GM23338 (cell line): ENCODE results near the gene AP3S1. TPM values are rescaled to one million over a fixed set of nuclear protein-coding genes. Genes with fewer than 3 reads are reported as not detected.

Experiments
- ATAC-seq: fragments of 200-7000 bp; cut with Tn5 transposase; 3 replicates; pipeline ENCODE4 v1.9.1; 2020
- DNase-seq: peaks from one replicate; pipeline ENCODE4 v3.0.0-alpha.2; 2015; ENCODE audit warnings: low spot score
- H2AFZ ChIP-seq: fragments of 200-600 bp; sonication (generic); 2 replicates; pipeline ENCODE4 v1.8.0; 2016; ENCODE audit warnings: antibody characterized with exemption, mild to moderate bottlenecking, moderate library complexity
- H3F3A ChIP-seq: fragments of 200-600 bp; sonication (generic); replicated peaks from 2 replicates; pipeline ENCODE4 v1.8.0; 2017; ENCODE audit warnings: antibody characterized with exemption, mixed run types, low read depth
- H3K27ac ChIP-seq: fragments of 200-600 bp; sonication (generic); 2 replicates; pipeline ENCODE4 v1.6.1; 2016; ENCODE audit warnings: low read depth
- H3K27me3 ChIP-seq: fragments of 200-600 bp; sonication (generic); 2 replicates; pipeline ENCODE4 v1.8.0; 2016; ENCODE audit warnings: mild to moderate bottlenecking, mixed run types, moderate library complexity; ENCODE audit not compliant: insufficient read depth
- H3K36me3 ChIP-seq: fragments of 200-600 bp; sonication (generic); 2 replicates; pipeline ENCODE4 v1.8.0; 2016; ENCODE audit warnings: mild to moderate bottlenecking; ENCODE audit not compliant: insufficient read depth
- H3K4me1 ChIP-seq: fragments of 200-600 bp; sonication (generic); 2 replicates; pipeline ENCODE4 v1.8.0; 2016; ENCODE audit warnings: mild to moderate bottlenecking, moderate library complexity; ENCODE audit not compliant: insufficient read depth
- H3K4me2 ChIP-seq: fragments of 200-600 bp; sonication (generic); 2 replicates; pipeline ENCODE4 v1.7.1; 2017; ENCODE audit warnings: mixed run types
- H3K4me3 ChIP-seq: fragments of 200-600 bp; sonication (generic); 2 replicates; pipeline ENCODE4 v1.6.1; 2016; ENCODE audit warnings: mixed run types
- H3K79me2 ChIP-seq: fragments of 200-600 bp; sonication (generic); replicated peaks from 2 replicates; pipeline ENCODE4 v1.8.0; 2017; ENCODE audit warnings: mild to moderate bottlenecking; ENCODE audit not compliant: insufficient read depth
- H3K9me2 ChIP-seq: fragments of 200-600 bp; sonication (generic); 2 replicates; pipeline ENCODE4 v1.8.0; 2017; ENCODE audit not compliant: insufficient read depth
- H4K20me1 ChIP-seq: fragments of 200-600 bp; sonication (generic); replicated peaks from 2 replicates; pipeline ENCODE4 v1.8.0; 2017; ENCODE audit warnings: mild to moderate bottlenecking; ENCODE audit not compliant: insufficient read depth
- H3K27ac Mint-ChIP-seq: 2 replicates; pipeline ENCODE4 v1.8.0; 2020; ENCODE audit warnings: inconsistent platforms, mild to moderate bottlenecking, moderate library complexity, mixed read lengths
- H3K27me3 Mint-ChIP-seq: 3 replicates; pipeline ENCODE4 v1.8.0; 2022; ENCODE audit warnings: low read depth, mild to moderate bottlenecking, moderate library complexity, mixed read lengths, inconsistent platforms; ENCODE audit not compliant: insufficient read depth, poor library complexity
- H3K36me3 Mint-ChIP-seq: 3 replicates; pipeline ENCODE4 v1.8.0; 2021; ENCODE audit warnings: low read depth, mild to moderate bottlenecking, inconsistent platforms, moderate library complexity, mixed read lengths
- H3K4me1 Mint-ChIP-seq: 3 replicates; pipeline ENCODE4 v1.8.0; 2020; ENCODE audit warnings: mild to moderate bottlenecking, inconsistent platforms, mixed read lengths
- H3K4me3 Mint-ChIP-seq: 3 replicates; pipeline ENCODE4 v1.8.0; 2021; ENCODE audit warnings: moderate library complexity, mild to moderate bottlenecking, inconsistent platforms, mixed read lengths
- H3K9me3 Mint-ChIP-seq: 3 replicates; pipeline ENCODE4 v1.8.0; 2020; ENCODE audit warnings: moderate library complexity, mild to moderate bottlenecking, inconsistent platforms, mixed read lengths
- CREB1 ChIP-seq: fragments of 250-450 bp; sonication (Bioruptor Pico); IDR thresholded peaks from 2 replicates; pipeline ENCODE4 v1.5.0; 2020; ENCODE audit warnings: low read depth, mild to moderate bottlenecking, moderate library complexity
- EZH2 ChIP-seq: fragments of 200-600 bp; sonication (generic); IDR thresholded peaks from one replicate; pipeline ENCODE4 v1.8.0; 2017; ENCODE audit warnings: antibody characterized with exemption, mild to moderate bottlenecking, low read depth; ENCODE audit not compliant: unreplicated experiment
- EZH2phosphoT487 ChIP-seq: fragments of 200-600 bp; sonication (generic); IDR thresholded peaks from one replicate; pipeline ENCODE4 v1.8.1; 2018; ENCODE audit warnings: antibody characterized with exemption; ENCODE audit not compliant: unreplicated experiment
- JUNB ChIP-seq: IDR thresholded peaks from one replicate; pipeline ENCODE4 v1.6.1; 2016; ENCODE audit warnings: antibody characterized with exemption; ENCODE audit not compliant: unreplicated experiment
- NANOG ChIP-seq: IDR thresholded peaks from 2 replicates; pipeline ENCODE4 v1.6.1; 2016; ENCODE audit warnings: antibody characterized with exemption, borderline replicate concordance
- STAT1 ChIP-seq: IDR thresholded peaks from one replicate; pipeline ENCODE4 v1.6.1; 2016; ENCODE audit warnings: antibody characterized with exemption; ENCODE audit not compliant: unreplicated experiment
- ZNF114 ChIP-seq: fragments of 250-450 bp; sonication (Bioruptor Pico); IDR thresholded peaks from 2 replicates; pipeline ENCODE4 v1.5.0; 2020; ENCODE audit warnings: mild to moderate bottlenecking, moderate library complexity
- ZNF331 ChIP-seq: fragments of 250-450 bp; sonication (Bioruptor Pico); IDR thresholded peaks from 2 replicates; pipeline ENCODE4 v1.5.0; 2020; ENCODE audit warnings: low read depth, mild to moderate bottlenecking, moderate library complexity
- polyA plus RNA-seq: library from polyadenylated mRNA; unstranded; fragments of >200 nt; fragmentation: Nextera tagmentation; extraction: Ambion mirVana; gene quantifications from 2 replicates; pipeline ENCODE4 v1.2.1, GENCODE V29; 2016
- total RNA-seq: library from RNA; depleted of rRNA; stranded (reverse); fragments of >200 nt; shearing (Covaris generic); gene quantifications from 2 replicates; pipeline ENCODE4 v1.2.3, GENCODE V29; 2014
- TF ChIP-seq, protein P1 (sequence below), 2 experiments: fragments of 200-600 bp in 1 of 2; sonication (generic) in 1 of 2; conservative IDR thresholded peaks; 2 replicates each; pipeline versions ENCODE4 v1.5.1 to v1.6.1; 2016 to 2017; ENCODE audit warnings: antibody characterized with exemption in 2 of 2, low read depth in 2 of 2, mild to moderate bottlenecking in 2 of 2, moderate library complexity in 1 of 2
- TF ChIP-seq, protein P2 (sequence below): fragments of 250-450 bp; sonication (Bioruptor Pico); IDR thresholded peaks from 2 replicates; pipeline ENCODE4 v1.5.0; 2020; ENCODE audit warnings: mild to moderate bottlenecking, moderate library complexity
- TF ChIP-seq, protein P3 (sequence below): IDR thresholded peaks from one replicate; pipeline ENCODE4 v1.6.1; 2018; ENCODE audit warnings: antibody characterized with exemption; ENCODE audit not compliant: unreplicated experiment

The AP3S1 gene
- total and polyA plus RNA-seq, 2 experiments from 2014 or later: 143 to 232 TPM

- H3K9me3 Mint-ChIP-seq: no peaks in the 10 kb centered on the region
- DNase-seq: no peak
- Histone ChIP-seq H3K4me1 (peaks cover 27% of the 10 kb centered on the region), H2AFZ (no peak overlapping the region), H3K27me3 (no peaks in the 10 kb centered on the region), H3K79me2 (no peaks in the 10 kb centered on the region), H3K9me2 (no peaks in the 10 kb centered on the region; the same call in 1 of the 2 replicates), H4K20me1 (no peaks in the 10 kb centered on the region), H3K36me3 (no peaks in the 10 kb centered on the region), H3F3A (no peaks in the 10 kb centered on the region), H3K27ac (no peak overlapping the region), H3K4me3 (no peak overlapping the region), H3K4me2 (no peak overlapping the region)
- H3K4me3 Mint-ChIP-seq: no peak overlapping the region
- no peak for ATAC-seq
- peaks cover 27% of the 10 kb centered on the region for H3K4me1 Mint-ChIP-seq
- TF ChIP-seq ZNF114 (CRISPR knock-in tag) (no peak), STAT1 (no peak)
- peaks cover 2% of the 10 kb centered on the region for H3K27me3 Mint-ChIP-seq
- H3K27ac Mint-ChIP-seq: no peak overlapping the region
- no peaks in the 10 kb centered on the region for H3K36me3 Mint-ChIP-seq
These were observed 110.9 kb downstream of the AP3S1 start for GRCh38 chr5:115952588-115952987.

GRCh38 chr5:115954144-115954543, 112.4 kb downstream of the AP3S1 start:
- Mint-ChIP-seq H3K4me3 (no peak overlapping the region), H3K27me3 (peaks cover 2% of the 10 kb centered on the region), H3K4me1 (peaks cover 27% of the 10 kb centered on the region), H3K9me3 (no peaks in the 10 kb centered on the region), H3K36me3 (no peaks in the 10 kb centered on the region), H3K27ac (no peak overlapping the region)
- Histone ChIP-seq H3K27me3 (peaks cover 9% of the 10 kb centered on the region; the same call in 1 of the 2 replicates), H2AFZ (no peak overlapping the region), H3K79me2 (no peaks in the 10 kb centered on the region), H3K4me1 (peaks cover 27% of the 10 kb centered on the region), H3K4me2 (peak overlapping the region; percentile 48), H4K20me1 (no peaks in the 10 kb centered on the region), H3F3A (no peaks in the 10 kb centered on the region), H3K27ac (no peak overlapping the region), H3K4me3 (0 out of 2 replicates have a peak overlapping the region, but pooled peaks have one; percentile 1), H3K9me2 (no peaks in the 10 kb centered on the region), H3K36me3 (no peaks in the 10 kb centered on the region)
- DNase-seq (peak; percentile 40), ATAC-seq (peak; percentile 96)
- TF ChIP-seq ZNF331 (no peak), ZNF114 (CRISPR knock-in tag) (no peak), CREB1 (CRISPR knock-in tag) (no peak), EZH2phosphoT487 (no peak), JUNB (no peak), NANOG (no peak), STAT1 (no peak), EZH2 (no peak)
- TF ChIP-seq, protein P1, sequence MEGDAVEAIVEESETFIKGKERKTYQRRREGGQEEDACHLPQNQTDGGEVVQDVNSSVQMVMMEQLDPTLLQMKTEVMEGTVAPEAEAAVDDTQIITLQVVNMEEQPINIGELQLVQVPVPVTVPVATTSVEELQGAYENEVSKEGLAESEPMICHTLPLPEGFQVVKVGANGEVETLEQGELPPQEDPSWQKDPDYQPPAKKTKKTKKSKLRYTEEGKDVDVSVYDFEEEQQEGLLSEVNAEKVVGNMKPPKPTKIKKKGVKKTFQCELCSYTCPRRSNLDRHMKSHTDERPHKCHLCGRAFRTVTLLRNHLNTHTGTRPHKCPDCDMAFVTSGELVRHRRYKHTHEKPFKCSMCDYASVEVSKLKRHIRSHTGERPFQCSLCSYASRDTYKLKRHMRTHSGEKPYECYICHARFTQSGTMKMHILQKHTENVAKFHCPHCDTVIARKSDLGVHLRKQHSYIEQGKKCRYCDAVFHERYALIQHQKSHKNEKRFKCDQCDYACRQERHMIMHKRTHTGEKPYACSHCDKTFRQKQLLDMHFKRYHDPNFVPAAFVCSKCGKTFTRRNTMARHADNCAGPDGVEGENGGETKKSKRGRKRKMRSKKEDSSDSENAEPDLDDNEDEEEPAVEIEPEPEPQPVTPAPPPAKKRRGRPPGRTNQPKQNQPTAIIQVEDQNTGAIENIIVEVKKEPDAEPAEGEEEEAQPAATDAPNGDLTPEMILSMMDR (conservative IDR thresholded peaks at IDR 0.05; ENCODE audit: low read depth in 2 of 2): no peak
- TF ChIP-seq, protein P2, sequence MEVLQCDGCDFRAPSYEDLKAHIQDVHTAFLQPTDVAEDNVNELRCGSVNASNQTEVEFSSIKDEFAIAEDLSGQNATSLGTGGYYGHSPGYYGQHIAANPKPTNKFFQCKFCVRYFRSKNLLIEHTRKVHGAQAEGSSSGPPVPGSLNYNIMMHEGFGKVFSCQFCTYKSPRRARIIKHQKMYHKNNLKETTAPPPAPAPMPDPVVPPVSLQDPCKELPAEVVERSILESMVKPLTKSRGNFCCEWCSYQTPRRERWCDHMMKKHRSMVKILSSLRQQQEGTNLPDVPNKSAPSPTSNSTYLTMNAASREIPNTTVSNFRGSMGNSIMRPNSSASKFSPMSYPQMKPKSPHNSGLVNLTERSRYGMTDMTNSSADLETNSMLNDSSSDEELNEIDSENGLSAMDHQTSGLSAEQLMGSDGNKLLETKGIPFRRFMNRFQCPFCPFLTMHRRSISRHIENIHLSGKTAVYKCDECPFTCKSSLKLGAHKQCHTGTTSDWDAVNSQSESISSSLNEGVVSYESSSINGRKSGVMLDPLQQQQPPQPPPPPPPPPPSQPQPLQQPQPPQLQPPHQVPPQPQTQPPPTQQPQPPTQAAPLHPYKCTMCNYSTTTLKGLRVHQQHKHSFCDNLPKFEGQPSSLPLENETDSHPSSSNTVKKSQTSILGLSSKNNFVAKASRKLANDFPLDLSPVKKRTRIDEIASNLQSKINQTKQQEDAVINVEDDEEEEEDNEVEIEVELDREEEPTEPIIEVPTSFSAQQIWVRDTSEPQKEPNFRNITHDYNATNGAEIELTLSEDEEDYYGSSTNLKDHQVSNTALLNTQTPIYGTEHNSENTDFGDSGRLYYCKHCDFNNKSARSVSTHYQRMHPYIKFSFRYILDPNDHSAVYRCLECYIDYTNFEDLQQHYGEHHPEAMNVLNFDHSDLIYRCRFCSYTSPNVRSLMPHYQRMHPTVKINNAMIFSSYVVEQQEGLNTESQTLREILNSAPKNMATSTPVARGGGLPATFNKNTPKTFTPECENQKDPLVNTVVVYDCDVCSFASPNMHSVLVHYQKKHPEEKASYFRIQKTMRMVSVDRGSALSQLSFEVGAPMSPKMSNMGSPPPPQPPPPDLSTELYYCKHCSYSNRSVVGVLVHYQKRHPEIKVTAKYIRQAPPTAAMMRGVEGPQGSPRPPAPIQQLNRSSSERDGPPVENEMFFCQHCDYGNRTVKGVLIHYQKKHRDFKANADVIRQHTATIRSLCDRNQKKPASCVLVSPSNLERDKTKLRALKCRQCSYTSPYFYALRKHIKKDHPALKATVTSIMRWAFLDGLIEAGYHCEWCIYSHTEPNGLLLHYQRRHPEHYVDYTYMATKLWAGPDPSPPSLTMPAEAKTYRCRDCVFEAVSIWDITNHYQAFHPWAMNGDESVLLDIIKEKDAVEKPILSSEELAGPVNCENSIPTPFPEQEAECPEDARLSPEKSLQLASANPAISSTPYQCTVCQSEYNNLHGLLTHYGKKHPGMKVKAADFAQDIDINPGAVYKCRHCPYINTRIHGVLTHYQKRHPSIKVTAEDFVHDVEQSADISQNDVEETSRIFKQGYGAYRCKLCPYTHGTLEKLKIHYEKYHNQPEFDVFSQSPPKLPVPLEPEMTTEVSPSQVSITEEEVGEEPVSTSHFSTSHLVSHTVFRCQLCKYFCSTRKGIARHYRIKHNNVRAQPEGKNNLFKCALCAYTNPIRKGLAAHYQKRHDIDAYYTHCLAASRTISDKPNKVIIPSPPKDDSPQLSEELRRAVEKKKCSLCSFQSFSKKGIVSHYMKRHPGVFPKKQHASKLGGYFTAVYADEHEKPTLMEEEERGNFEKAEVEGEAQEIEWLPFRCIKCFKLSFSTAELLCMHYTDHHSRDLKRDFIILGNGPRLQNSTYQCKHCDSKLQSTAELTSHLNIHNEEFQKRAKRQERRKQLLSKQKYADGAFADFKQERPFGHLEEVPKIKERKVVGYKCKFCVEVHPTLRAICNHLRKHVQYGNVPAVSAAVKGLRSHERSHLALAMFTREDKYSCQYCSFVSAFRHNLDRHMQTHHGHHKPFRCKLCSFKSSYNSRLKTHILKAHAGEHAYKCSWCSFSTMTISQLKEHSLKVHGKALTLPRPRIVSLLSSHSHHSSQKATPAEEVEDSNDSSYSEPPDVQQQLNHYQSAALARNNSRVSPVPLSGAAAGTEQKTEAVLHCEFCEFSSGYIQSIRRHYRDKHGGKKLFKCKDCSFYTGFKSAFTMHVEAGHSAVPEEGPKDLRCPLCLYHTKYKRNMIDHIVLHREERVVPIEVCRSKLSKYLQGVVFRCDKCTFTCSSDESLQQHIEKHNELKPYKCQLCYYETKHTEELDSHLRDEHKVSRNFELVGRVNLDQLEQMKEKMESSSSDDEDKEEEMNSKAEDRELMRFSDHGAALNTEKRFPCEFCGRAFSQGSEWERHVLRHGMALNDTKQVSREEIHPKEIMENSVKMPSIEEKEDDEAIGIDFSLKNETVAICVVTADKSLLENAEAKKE (CRISPR knock-in tag): no peak
- TF ChIP-seq, protein P3, sequence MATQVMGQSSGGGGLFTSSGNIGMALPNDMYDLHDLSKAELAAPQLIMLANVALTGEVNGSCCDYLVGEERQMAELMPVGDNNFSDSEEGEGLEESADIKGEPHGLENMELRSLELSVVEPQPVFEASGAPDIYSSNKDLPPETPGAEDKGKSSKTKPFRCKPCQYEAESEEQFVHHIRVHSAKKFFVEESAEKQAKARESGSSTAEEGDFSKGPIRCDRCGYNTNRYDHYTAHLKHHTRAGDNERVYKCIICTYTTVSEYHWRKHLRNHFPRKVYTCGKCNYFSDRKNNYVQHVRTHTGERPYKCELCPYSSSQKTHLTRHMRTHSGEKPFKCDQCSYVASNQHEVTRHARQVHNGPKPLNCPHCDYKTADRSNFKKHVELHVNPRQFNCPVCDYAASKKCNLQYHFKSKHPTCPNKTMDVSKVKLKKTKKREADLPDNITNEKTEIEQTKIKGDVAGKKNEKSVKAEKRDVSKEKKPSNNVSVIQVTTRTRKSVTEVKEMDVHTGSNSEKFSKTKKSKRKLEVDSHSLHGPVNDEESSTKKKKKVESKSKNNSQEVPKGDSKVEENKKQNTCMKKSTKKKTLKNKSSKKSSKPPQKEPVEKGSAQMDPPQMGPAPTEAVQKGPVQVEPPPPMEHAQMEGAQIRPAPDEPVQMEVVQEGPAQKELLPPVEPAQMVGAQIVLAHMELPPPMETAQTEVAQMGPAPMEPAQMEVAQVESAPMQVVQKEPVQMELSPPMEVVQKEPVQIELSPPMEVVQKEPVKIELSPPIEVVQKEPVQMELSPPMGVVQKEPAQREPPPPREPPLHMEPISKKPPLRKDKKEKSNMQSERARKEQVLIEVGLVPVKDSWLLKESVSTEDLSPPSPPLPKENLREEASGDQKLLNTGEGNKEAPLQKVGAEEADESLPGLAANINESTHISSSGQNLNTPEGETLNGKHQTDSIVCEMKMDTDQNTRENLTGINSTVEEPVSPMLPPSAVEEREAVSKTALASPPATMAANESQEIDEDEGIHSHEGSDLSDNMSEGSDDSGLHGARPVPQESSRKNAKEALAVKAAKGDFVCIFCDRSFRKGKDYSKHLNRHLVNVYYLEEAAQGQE: no peak
